Left lung (tissue), 10 donors: ENCODE data around the gene STIMATE. TPM values are rescaled to one million over a fixed set of nuclear protein-coding genes. Genes with fewer than 3 reads are reported as not detected.

Experiments
- ATAC-seq: fragments of 200-7000 bp; cut with Tn5 transposase; one replicate; pipeline ENCODE4 v1.9.1; 2020; ENCODE audit warnings: moderate library complexity
- DNase-seq, 4 donors: peaks; one replicate each; pipeline ENCODE4 v3.0.0-alpha.2; 2013 to 2020
- H3K27ac ChIP-seq, 2 donors: fragments of 200-600 bp; sonication (generic) in 1 of 2; one replicate each; pipeline versions ENCODE4 v1.5.0 to v1.8.0; 2020 to 2021
- H3K27me3 ChIP-seq, 2 donors: fragments of 200-600 bp; sonication (generic) in 1 of 2; one replicate each; pipeline versions ENCODE4 v1.5.0 to v1.8.0; 2020 to 2021
- H3K36me3 ChIP-seq, 2 donors: fragments of 200-600 bp; sonication (generic) in 1 of 2; one replicate each; pipeline versions ENCODE4 v1.5.0 to v1.8.0; 2020 to 2021
- H3K4me1 ChIP-seq, 2 donors: fragments of 200-600 bp; one replicate each; pipeline ENCODE4 v1.8.0; 2021
- H3K4me3 ChIP-seq, 2 donors: fragments of 200-600 bp; sonication (generic) in 1 of 2; one replicate each; pipeline versions ENCODE4 v1.5.0 to v1.8.0; 2020 to 2021; ENCODE audit warnings: mild to moderate bottlenecking in 1 of 2
- H3K9me3 ChIP-seq, 2 donors: fragments of 200-600 bp; sonication (generic) in 1 of 2; one replicate each; pipeline versions ENCODE4 v1.5.0 to v1.8.0; 2020 to 2021
- CTCF ChIP-seq, 2 donors: fragments of 200-600 bp; sonication (generic) in 1 of 2; IDR thresholded peaks; one replicate each; pipeline versions ENCODE4 v1.5.0 to v1.8.0; 2021; ENCODE audit warnings: antibody characterized with exemption in 2 of 2
- intact Hi-C, 2 donors: fragments of 100-400 bp; cut with DNase I; formaldehyde crosslinking; loops; one replicate each; pipeline versions ENCODE4 v1.11.2 to v1.14.2; 2022
- polyA plus RNA-seq, 6 donors: library from polyadenylated mRNA; unstranded; fragments of 120-200 nt; gene quantifications; one replicate each; pipeline ENCODE4 v1.2.1, GENCODE V29; 2013; ENCODE audit not compliant: insufficient read length in 6 of 6
- total RNA-seq, 2 donors: library from RNA; stranded (reverse); fragmentation: NEBNext Ultra II Directional; extraction: Animal tissue kit (Norgen Biotek cat#: 25700); gene quantifications; one replicate each; pipeline ENCODE4 v1.2.1, GENCODE V29; 2021
- donor health status: DM: no; HTN: yes; CAD: no.
- donor health status: DM: no; HTN: no; CAD: no.

Gene STIMATE
- total and polyA plus RNA-seq, 8 donors, result 11.6 to 28.3 (median 15.8) TPM

- H3K36me3 ChIP-seq, result peaks cover 0 to 47% of the 10 kb centered on the region in 2 donors
- no peaks in the 10 kb centered on the region for H3K27me3 ChIP-seq
- H3K4me3 ChIP-seq, result no peak overlapping the region
- peaks cover 10 to 37% of the 10 kb centered on the region in 2 donors for H3K4me1 ChIP-seq
- no peak for DNase-seq
- H3K27ac ChIP-seq, result peak overlapping the region; percentile 61
- ATAC-seq, result peak; percentile 49
- TF ChIP-seq CTCF (IDR thresholded peaks at IDR 0.05), result peak in 1 of 2 donors; percentile 33
- no peaks in the 10 kb centered on the region for H3K9me3 ChIP-seq
- intact Hi-C loops, result loop anchor here in 1 of 2 donors (10.0 kb wide), 1 partner anchor 229 kb away; no protein-coding TSS in a partner anchor
These were observed 51.5 kb downstream of the STIMATE start for GRCh38 chr3:52845691-52846431.

- ATAC-seq, result peak; percentile 77
- Histone ChIP-seq H3K27ac (peak overlapping the region; percentile 61), H3K36me3 (peaks cover 0 to 47% of the 10 kb centered on the region in 2 donors), H3K4me1 (peaks cover 10 to 37% of the 10 kb centered on the region in 2 donors), H3K9me3 (no peaks in the 10 kb centered on the region), H3K4me3 (no peak overlapping the region), H3K27me3 (no peaks in the 10 kb centered on the region)
- DNase-seq, result peak in 3 of 4 donors; percentile 48 to 83 (median 54)
- no peak for TF ChIP-seq CTCF (IDR thresholded peaks at IDR 0.05)
- intact Hi-C loops, result loop anchor here in 1 of 2 donors (10.0 kb wide), 1 partner anchor 230 kb away; no protein-coding TSS in a partner anchor
These were observed 52.2 kb downstream of the STIMATE start for GRCh38 chr3:52845157-52845556.

GRCh38 chr3:52844290-52844975, 52.9 kb downstream of the STIMATE start:
- Histone ChIP-seq H3K27ac (peak overlapping the region; percentile 61), H3K4me1 (peaks cover 10 to 37% of the 10 kb centered on the region in 2 donors), H3K27me3 (no peaks in the 10 kb centered on the region), H3K36me3 (peaks cover 0 to 47% of the 10 kb centered on the region in 2 donors), H3K9me3 (no peaks in the 10 kb centered on the region), H3K4me3 (no peak overlapping the region)
- ATAC-seq (no peak), DNase-seq (peak in 1 of 4 donors; percentile 74)
- intact Hi-C loops, result loop anchor here in 1 of 2 donors (10.0 kb wide), 1 partner anchor 230 kb away; no protein-coding TSS in a partner anchor
- TF ChIP-seq CTCF (IDR thresholded peaks at IDR 0.05), result no peak

GRCh38 chr3:52843881-52844280, 53.5 kb downstream of the STIMATE start:
- H3K4me1 ChIP-seq, result peaks cover 10 to 37% of the 10 kb centered on the region in 2 donors
- no peaks in the 10 kb centered on the region for H3K9me3 ChIP-seq
- peaks cover 0 to 47% of the 10 kb centered on the region in 2 donors for H3K36me3 ChIP-seq
- no peaks in the 10 kb centered on the region for H3K27me3 ChIP-seq
- peak overlapping the region in 1 of 2 donors; percentile 61 for H3K27ac ChIP-seq
- intact Hi-C loops, result loop anchor here in 1 of 2 donors (10.0 kb wide), 1 partner anchor 231 kb away; no protein-coding TSS in a partner anchor
- DNase-seq (no peak), ATAC-seq (no peak)
- TF ChIP-seq CTCF (IDR thresholded peaks at IDR 0.05), result no peak
- H3K4me3 ChIP-seq, result no peak overlapping the region
